NCI-H526 (cell line): ENCODE results near the gene POLN.

ENCODE experiments used
- DNase-seq, 2 experiments: peaks; one replicate each; lab custom pipeline; 2025; lab: John Stamatoyannopoulos, UW

POLN gene

DNA sequence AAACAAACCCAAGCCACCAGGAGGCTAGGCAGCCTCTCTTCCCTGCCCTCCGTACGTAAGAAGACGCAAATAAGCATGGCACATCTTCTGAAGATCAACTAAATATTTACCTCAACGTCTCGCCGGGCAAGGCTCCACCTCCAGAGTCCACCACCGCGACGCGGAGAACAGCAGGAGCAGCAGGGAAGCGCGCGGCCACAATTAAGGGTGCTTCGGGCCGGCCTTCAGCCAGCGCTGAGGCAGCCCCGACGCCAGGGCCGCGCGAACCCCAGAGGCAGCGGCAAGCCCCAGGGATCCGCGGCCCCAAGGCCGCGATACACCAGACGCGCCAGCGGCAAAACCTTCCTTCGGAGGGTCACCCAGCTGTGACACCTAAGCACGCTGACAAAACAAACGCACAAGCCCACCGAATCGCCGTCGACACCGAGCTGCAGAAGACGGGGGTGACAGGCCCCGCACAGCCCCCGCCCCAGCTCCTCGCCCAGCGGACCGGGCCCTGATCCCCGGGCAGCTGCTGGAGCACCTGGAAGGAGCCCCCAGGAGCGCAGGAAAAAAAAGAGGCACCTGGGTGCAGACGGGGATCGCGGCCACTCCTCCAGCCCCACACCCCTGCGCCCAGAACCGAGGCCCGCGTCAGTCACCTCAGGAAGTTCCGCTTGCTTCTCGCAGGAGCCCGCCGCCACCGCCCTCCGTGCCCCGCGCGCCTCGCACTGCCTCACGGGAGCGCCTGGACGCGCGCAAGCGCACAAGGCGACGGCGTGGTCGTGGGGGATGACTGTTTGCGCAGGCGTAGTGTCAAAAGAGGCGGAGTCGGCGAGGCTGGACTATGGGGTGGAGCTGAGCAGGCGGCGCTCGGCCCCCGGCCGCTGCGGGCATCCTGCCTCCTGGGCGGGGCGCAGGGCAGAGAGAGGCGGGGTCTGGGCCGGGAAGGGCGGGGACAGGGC is at the start of gene POLN, which contains the start of gene HAUS3:
Gene POLN, minus strand, starts transcription at position 712 of the 944 bp plus-strand sequence. CDS start 12,890 bp downstream, outside the sequence.
Gene HAUS3, minus strand, starts transcription at position 712 of the 944 bp plus-strand sequence. CDS start 1,175 bp downstream, outside the sequence.
- DNase-seq = peak; percentile 91 to 98

DNA sequence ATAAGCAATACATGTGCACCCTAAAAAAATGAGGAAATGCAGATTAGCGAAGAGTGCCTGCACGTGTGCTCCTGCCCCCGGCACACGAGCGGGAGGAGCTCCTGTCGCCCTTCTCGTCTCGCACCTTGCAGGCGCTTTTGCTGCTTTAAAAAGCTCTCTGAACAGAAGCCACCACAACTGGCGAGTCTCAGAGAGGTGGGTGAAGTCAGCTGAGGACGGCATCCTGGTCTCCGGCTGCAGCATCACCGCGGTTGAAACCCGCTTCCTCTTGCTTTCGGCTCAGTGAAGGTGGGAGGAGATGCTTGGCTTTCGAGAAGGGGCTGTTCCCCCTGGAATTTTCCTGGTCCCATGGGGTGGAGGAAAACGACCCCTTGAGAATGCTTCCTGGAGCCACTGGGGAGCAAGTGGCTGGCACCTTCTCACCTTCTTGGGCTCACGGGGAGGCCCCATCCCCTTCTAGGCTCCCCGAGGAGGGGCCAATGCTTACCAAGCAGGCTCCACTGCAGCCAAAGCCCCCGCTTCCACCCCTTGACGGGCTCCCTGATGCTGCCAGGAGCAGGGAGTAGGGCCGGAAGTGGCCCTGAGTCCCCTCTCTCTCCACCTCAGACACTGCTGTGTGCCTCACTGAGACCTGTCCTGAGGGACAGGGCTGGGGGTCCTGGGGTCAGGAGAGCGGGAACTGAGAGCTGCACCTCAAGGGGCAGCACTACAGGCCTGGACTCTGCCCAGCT is 49.2 kb upstream of the POLN start:
- DNase-seq = no peak

DNA sequence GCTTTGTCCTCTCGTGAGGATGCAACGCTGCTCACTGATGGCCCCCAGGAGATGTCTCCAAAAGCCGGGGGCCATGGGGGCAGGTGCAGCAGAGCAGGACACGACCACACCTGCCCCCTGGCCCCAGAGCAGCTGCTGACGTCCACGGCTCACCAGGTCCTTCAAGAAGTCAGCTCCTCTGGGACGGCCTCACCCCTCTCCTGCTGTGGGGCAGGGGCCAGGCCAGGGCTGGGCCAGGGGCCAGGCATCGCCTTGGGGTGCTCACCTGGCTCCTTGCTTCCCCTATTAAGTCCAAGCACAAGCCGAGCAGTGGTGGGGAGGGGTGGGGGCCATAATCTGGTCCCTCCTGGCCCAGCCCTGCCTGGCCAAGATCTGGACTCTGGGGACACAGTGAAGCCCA is 48.6 kb upstream of the POLN start:
- no peak for DNase-seq

DNA sequence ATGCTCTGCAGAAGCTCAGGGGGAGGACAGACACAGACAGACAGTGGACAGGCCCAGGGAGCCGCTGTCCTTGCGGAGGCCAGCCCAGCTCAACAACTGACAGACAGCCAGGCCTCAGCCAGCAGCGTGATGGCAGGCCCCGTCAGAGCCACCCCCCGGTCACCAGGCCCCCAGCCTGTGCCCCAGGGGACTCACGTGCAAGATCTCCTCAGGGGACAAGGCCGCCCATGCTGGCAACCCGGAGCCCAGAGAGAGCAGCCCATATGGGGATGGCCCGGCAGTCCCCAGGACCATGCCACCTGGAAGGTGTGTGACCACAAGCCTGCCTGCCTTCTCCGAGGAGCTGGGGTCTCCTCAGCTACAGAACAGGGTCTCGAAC is 48.0 kb upstream of the POLN start:
- no peak for DNase-seq

DNA sequence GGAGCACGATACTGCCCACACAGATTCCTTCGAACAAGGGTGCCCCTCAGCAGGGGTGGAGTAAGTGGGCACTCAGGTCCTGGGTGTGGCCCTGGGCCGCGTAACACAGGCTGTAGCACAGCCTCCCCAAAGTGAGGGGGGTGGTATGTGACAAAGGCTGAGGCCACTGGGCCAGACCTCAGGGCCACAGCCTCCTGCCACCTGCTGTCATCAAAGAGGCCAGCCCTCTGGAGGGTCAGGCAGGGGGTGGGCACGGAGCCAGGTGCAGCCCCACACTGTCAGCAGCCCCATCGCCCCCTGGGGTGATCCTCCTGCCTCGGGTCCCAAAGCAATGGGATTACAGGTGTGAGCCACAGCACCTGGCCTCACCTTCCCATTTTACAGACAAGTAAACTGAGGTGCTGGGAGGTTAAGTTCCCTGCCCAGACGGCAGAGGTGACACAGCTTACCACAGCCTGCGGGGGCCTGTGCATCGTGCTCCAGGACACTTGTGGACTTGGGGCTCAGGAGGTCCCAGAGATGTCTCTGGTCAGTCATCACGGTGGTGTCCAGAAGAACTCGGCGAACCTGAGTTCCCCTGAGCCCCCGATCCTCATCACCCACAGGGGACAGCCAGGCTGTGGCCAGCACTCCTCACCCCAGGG is 47.5 kb upstream of the POLN start:
- no peak for DNase-seq

DNA sequence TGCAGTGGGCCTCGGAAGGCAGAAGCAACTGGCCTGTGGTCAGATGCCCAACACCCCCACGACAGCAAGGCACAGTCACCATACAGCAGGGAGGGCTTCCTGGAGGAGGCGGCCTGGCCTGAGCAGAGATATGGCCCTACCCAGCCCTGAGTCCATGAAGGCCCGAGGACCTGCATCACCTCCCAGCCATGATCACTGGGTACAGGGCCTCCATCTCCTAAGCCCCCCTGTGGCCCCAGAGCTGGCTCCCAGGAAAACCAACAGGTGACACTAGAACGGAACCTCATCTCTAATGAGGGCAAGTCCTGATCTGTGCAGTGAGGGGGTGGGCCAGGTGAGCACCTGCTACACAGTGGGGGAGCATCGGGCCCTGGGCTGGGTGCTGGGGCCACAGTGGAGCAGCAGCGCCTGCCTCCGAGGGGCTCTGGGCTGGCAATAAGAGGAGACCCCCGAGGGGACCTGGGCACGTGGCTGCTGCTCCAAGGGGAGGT is 46.2 kb upstream of the POLN start:
- DNase-seq = no peak

DNA sequence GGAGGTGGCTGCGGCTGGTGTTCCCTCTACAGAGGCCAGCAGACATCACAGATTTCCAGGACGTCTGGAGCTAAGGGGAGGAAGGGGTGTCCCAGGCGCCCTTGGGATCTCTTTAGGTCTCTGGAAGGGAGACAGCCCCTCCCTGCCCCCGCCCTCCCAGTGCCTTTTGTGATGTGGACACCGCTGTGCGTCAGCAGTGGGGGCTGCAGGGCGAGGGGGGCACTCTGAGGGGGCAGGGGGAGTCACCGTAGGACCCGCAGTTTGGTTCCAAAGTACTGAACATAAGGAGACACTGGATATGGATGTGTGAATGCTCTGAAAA is 45.6 kb upstream of the POLN start:
- no peak for DNase-seq

DNA sequence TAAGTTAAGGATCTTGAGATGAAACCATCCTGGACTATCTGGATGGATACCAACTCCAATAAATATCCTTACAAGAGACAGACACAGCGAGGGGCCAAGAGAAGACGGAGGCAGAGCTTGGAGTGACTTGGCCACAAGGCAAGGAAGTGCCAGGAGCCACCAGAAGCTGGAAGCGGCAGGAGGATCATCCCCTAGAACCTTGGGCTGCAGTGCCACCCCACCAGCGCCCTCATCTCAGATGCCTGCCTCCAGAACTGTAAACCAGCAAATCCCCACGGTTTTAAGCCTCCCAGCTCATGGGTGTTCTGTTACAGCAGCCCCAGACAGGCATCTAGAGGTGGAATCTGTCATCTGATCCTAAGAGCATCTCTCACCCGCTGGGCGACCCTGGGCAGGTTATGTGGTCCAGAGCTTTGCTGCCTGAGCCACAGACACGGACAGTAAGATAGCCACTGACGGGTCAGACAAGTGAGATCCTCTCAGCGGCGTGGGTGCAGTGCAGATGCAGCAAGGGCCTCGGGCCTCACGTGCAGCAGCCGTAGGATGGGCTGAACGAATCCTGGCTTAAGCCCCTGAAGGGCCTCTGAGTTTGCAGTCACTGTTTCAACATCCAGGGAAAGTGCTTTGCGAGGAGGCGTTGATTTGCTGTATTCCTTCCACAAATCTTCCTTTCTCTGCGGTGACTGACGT is 45.1 kb upstream of the POLN start:
- no peak for DNase-seq

DNA sequence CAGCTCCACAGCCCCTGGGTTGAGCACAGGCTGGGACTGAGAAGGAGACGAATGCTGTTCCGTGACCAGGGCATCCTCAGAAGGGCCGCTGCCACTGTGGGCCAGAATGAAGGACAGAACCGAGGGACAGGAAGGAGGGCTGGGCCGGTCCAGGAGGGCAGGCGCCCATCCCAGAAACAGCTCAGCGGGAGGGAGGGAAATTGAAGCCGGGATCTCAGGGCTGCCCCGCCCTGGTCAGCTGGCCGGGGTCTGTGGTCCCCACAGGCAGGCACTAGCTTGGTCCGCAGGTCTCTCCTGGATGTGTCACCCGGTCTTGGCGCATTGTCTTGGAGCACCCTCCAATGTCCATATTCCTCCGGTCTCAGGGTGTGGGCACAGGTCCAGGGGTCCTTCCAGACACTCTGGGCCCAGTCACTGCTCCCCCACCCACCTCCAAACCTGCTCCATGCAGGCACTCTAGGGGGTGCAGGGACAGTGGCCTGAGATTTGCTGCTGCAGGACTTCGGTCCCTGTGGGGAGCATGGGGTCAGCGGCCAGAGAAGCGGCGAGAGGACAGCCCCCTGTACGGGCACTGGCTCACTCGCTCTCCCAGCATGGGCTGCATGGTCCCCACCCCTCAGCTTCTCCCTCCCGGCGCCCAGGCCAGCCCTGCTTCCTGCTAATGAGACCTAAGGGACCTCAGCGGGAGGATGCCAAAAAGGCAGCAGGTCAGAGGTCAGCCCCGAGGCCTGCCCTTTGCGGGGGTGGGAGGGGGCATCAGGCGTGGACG is 43.9 kb upstream of the POLN start:
- DNase-seq = no peak

DNA sequence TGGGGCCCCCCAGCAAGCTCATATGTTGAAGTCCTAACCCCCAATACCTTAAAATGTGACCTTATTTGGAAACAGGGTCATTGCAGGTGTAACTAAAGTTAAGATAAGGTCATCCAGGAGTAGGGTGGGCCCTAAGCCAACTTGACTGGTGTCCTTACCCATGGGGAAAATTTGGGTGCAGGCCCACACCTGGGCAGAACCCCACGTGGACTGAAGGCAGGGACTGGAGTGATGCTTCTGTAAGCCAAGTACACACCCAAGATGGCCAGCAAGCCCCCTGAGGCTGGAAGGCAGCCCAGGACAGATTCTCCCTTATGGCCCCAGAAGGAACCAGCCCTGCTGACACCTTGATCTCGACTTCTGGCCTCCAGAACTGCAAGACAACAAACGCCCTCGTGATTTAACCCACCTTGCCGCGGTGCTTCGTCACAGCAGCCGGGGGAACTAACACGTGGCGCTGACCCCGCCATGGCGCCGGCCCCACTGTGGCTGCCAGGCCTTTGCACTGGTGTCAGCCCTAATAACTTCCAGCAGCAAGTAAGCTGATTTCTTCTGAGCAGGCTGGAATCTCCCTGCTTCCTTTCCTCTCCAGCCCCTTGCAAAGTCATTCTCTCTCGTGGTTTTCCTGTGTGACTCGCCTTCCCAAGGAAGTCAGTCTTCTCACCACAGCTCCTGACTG is 43.2 kb upstream of the POLN start:
- no peak for DNase-seq

DNA sequence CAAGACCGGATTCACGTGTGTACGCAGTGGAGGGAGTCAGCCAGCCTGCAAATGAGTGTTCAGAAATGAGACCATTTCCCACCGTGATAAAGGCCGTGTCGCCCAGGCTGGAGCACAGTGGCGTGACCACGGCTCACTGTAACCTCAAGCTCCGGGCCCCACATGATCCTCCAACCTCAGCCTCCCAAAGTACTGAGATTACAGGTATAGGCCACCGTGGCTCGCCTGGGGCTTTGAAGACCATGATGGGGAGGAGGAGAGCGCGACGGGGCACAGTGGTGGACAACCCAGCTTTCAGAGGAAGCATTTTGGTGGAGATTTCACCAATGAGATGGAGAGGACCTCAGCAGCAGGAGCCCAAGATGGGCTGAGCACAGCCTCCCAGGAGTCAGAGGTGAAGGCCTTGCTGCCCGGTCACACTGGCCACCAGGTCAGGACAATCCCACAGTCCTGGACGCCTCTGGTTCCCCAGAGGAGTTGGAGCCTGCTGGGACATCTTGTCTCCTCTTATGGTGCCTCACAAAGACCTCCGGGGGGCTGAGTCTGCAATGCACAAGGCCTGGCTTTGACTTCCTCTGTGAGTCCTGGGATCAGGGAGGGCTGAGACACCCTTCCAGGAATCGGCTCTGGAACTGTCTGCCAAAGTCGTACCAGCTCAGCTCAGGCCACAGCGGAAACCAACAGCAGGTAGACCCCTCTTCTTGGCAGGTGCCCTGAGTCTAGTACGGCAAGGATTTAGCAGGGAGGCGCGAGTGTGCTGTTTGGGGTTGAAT is 42.4 kb upstream of the POLN start:
- no peak for DNase-seq

DNA sequence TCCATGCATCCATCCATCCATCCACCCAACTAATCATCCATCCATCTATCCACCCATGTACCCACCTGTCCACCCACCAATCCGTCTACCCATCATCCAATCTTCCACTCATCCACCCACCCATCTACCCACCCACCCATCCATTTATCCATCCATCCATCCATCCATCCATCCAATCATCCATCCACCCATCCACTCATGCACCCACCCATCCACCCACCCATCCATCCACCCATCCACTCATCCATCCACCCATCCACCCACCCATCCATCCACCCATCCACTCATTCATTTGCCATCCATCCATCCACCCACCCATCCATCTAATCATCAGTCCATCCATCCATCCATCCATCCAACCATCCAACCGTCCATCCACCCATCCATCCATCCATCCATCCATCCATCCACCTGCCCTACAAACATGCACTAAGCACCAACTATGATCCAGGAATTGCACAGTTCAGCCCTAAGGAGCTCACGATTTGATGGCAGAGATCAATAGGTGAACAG is 41.3 kb upstream of the POLN start:
- no peak for DNase-seq

DNA sequence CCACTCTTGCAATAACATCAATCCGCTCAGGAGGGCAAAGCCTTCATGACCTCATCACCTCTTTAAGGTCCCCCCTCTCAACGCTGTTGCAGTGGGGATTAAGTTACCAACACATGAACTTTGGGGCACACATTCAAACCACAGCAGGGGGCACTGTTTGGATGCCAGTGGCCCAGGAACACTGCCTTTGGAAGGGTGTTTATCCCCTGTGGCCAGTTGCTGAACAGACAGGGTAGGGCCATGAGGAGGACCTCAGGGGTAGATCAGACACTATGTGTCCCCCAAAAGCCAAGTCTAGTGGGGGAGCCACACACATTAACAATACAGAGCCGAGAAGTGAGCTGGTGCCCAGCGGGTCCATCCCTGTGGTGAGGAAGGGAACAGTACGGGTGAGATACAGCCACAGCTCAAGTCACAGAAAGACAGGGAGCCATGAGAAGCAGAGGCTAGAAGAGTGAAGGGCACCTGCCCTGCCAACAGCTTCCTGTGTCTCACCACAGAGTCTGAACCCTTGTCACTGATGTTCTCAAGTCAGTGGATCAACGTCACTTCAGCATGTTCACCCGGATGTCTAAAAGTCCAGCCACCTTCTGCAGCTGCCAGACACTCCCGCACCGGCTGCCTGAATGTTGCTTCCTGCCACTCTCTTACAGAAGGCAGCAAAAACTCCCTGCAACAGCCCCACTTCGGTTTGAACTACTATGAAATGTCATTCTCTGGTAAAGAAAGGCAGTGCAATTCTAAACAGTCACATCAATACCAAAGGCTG is 39.8 kb upstream of the POLN start:
- peak in 1 of 2 experiments; percentile 15 for DNase-seq

DNA sequence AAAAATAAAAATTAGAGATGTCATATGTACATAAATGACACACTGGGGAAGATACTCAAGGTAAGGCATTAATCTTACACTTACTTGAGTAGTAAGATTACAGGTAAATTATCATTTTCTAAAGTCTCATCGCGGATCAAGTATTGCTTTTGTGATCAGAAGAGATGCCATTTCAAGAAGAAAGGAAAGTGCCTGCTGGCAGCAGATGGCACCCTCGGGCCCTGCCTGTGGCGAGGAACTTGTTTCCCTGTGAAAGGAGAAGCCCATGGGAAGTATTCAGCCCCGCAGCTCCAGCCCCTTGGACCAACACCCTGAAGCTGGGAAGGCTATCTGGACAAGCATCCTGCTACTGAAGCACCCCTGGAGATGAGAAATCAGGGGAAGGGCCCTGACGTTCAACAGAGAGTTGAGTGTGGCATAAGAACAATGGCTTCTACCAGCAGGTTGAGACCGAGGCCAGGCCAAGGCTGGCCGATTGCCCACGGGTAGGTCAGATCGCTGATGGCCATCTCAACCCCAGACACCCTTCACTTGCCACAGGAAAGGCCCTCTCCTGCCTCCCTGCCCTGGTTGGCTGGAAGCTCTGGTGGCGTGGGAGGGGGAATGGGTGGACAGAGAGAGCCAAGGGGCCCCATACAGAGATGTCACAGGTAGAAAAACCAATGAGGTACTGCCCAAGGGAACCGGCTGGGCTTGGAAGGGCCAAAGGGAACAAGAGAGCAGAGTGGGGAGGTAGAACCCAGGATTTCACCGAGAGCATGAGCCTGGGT is 38.8 kb upstream of the POLN start:
- no peak for DNase-seq

DNA sequence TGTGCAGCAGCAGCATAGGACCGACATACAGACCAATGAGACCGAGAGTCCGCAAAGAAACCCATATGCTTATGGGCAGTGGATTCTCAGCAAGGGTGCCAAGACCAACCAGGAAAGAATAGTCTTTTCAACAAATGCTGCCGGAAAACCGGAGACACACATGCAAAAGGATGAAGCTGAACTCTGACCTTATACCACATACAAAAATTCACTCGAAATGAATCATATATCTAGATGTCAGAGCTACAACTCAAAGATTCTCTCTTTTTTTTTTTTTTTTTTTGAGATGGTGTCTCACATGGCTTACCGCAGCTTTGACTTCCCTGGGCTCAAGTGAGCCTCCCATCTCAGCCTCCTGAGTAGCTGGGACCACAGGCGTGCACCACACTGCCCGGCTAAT is 36.0 kb upstream of the POLN start:
- no peak for DNase-seq

DNA sequence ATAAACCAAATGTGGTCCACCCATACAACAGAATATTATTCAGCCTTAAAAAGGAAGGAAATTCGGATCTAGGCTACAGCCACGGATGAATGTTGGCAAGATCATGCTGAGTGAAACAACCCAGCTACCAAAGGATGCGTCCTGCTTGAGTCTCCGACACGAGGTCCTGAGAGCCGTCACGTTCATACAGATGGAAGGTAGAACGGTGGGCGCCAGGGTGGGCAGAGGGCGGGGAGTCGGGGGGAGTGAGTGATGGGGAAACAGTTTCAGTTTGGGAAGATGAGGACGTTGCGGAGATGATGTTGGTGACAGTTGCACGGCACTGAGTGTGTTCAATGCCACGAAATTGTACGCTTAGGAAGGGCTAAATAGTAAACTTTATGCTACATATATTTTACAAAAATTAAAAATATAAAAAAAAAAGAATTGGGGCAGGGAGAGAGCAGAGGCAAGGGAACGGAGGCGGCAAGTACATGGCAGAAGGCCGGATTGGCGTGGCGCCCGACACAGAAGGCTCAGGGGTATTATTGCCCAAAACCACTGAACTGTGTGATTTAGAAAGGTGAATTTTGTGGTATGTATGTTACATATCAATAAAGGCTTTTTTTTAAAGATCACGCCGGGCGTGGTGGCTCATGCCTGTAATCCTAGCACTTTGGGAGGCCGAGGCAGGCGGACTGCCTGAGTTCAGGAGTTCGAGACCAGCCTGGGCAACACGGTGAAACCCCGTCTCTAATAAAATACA is 34.8 kb upstream of the POLN start:
- DNase-seq = no peak

DNA sequence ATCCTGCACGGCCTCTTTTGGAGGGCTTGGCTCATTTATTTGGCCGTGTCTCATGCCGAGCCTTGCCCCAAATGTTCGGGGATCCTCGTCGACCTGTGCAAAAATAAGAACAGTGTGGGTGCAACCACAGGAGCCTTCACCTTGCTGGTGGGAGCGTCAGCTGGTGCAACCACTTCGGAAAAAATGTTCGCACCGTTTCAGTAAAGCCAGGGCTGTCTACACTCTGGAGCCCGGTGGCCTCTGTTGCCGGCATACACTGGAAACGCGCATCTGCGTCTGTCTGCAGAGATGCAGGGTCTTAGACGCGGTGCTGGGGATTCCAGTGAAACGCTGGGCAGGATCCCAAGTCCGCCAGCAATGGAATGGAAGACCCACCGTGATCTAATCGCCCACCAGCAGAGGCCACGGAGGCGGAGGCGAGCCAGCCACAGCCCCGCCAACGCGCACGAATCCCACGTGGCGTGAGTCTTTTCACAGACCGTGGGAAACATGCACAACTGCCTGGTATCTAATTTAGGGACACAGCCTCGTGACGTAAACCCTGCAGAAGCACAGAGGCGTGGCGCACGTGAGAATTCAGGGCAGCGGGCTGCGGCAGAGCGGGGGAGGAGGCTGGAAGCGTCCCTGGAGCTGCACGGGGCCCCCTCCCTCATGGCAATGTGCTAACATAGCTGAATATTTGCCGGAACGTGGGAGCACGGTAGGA is 33.8 kb upstream of the POLN start:
- no peak for DNase-seq
